Stimulated activated CD8-positive, alpha-beta memory T cell treated with anti-CD3 and anti-CD28 coated beads, Interleukin-15, amount 100 ng/mL, for 48 hours (primary cell): Measurements from ENCODE around the gene CNNM1.

ENCODE experiments used
- DNase-seq, 2 donors: peaks; one replicate each; pipeline ENCODE4 v3.0.0-alpha.2; 2020; ENCODE audit warnings: low read depth in 2 of 2

The CNNM1 gene

DNA sequence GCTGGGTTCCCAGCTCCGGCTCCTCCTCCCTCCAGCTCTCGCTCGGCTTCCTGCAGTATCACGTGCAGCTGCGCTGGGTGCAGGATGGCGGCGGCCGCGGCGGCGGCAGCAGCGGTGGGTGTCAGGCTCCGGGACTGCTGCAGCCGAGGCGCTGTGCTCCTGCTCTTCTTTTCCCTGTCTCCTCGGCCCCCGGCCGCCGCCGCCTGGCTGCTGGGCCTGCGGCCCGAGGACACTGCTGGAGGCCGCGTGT lies at the start of gene CNNM1:
TSS of gene CNNM1 (plus strand) at position 53 of the 250 bp plus-strand sequence. CDS start at position 85, 32 bp downstream.
- peak; percentile 15 to 21 for DNase-seq

GRCh38 chr10:99279626-99280111 lies 49.5 kb upstream of the CNNM1 start:
- DNase-seq = no peak

DNA sequence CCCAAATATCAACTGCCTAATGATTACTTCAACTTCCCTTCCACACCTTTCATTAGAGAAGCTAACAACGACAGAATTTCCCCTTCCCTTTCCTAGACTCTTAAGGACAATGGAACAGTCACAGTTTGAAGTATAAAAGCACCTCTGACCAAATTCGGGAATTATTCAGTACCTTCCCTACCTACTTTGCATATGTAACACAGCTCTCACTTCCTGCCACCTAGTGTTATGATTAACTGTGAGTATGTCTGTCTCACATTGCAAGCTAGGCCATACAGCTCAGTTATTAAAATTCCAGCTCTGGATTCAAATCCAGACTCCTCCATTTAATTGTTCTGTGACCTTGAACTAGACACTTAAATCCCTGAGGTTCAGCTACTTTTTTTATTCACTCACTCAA lies 48.7 kb upstream of the CNNM1 start:
- DNase-seq = no peak

GRCh38 chr10:99285881-99286280 lies 43.3 kb upstream of the CNNM1 start:
- no peak for DNase-seq

- DNase-seq = no peak
Measured at GRCh38 chr10:99290306-99290705, 38.9 kb upstream of the CNNM1 start.

DNA sequence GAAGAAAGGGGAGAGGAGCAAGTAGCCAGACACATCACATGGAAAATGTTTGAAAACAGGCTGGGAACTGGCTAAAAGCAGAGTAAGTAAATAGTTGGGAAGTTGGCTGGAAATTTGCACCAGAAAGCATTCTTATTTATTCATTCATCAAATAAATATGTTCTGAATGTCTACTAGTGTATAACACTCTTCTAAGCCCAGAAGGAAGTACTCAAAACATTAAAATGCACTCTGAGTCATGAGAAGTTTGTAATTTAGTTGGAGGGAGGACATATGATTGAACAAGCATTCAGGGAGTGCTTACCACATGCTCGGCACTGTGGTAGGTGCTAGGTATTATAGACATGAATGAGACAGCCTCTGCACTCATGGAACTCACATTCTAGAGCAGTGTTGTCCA lies 37.0 kb upstream of the CNNM1 start:
- DNase-seq = no peak

- DNase-seq = no peak
Measured at GRCh38 chr10:99296605-99297004, 32.6 kb upstream of the CNNM1 start.

GRCh38 chr10:99297033-99297432 lies 32.1 kb upstream of the CNNM1 start:
- DNase-seq = no peak

GRCh38 chr10:99303899-99304861 lies 25.0 kb upstream of the CNNM1 start:
- DNase-seq = no peak

- DNase-seq = no peak
Measured at GRCh38 chr10:99304862-99305229, 24.3 kb upstream of the CNNM1 start.

GRCh38 chr10:99312501-99312900 lies 16.7 kb upstream of the CNNM1 start:
- no peak for DNase-seq

GRCh38 chr10:99315853-99316252 lies 13.3 kb upstream of the CNNM1 start:
- DNase-seq = no peak

GRCh38 chr10:99316374-99316773 lies 12.8 kb upstream of the CNNM1 start:
- DNase-seq = no peak

DNA sequence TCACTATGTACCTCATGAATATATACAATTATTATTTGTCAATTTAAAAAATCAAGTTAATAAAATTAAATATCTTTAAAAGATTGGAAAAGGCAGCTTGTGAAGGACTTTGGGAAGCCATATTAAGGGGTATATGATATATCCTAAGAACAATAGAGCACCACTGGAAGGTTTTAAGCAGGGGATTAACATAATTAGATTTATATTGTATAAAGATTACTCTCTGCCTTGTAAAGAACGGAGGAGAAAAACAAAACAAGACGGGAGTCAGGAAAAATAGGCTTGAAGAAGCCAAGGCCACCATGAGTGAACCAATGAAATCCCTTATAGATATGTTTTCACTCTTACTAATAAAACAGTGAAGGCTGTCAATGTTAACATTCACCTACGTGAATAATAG lies 11.1 kb upstream of the CNNM1 start:
- no peak for DNase-seq

DNA sequence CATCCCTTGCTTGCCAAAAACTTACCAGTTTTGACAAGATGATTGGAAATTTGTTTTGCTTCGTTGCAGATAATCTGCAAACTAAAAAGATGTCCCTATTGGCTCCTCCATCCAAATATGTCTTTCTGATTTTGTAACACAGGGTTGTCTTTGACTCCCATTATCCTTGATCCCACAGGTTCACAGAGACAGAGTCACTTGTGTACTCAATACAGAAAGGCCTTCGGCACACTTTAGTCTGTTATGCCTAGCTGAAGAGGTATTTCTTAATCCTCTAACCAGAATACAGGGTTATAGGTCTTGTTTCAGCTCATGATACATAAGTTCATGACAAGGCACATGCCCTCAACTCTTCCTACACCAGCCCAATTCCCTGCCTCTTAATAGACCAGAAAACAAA lies 10.7 kb upstream of the CNNM1 start:
- DNase-seq = no peak

DNA sequence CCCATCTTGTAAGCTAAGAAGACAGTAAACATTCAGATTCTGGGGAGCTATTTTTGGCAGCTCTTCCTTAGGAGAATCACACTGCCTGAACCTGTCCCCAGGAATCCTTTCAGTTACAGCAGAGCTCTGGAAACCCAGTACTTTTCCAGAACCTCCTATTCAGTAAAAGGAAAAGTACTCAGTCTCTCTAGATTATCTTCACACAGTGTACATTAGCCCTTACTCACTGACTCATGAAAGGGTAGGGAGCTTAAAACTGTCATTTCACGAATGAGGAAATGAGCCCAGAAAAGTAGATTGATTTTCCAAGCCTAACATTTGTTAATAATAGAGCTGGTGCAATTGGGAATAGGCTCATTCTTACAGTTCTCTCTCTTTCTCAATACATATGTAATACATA lies 3.9 kb upstream of the CNNM1 start:
- DNase-seq = no peak

DNA sequence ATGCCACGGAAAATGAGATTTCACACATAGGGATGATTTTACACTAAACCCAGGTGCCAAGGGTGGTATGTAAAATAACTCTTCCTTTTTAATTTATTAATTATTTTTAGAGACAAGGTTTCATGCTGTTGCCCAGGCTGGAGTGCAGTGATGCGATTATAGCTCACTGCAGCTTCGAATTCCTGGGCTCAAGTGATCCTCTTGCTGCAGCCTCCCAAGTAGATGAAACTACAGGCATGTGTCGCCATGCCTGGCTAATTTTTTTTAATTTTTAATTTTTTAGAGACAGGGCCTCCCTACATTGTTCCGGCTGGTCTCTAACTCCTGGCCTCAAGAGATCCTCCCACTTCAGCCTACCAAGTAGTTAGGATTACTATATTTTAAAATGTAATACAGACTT lies 2.3 kb upstream of the CNNM1 start:
- DNase-seq = no peak

- no peak for DNase-seq
Measured at GRCh38 chr10:99328579-99329303, 415 bp upstream of the CNNM1 start.

GRCh38 chr10:99329554-99330346 lies 594 bp downstream of the CNNM1 start:
- no peak for DNase-seq

DNA sequence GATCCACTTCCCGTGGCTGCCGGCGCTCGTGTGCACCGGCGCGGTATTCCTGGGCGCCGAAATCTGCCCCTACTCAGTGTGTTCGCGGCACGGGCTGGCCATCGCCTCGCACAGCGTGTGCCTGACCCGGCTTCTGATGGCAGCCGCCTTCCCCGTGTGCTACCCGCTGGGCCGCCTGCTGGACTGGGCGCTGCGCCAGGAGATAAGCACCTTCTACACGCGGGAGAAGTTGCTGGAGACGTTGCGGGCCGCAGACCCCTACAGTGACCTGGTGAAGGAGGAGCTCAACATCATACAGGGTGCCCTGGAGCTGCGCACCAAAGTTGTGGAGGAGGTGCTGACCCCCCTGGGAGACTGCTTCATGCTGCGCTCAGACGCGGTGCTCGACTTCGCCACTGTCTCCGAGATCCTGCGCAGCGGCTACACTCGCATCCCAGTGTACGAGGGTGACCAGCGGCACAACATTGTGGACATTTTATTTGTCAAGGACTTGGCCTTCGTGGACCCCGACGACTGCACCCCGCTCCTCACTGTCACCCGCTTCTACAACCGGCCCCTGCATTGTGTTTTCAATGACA lies 1.3 kb downstream of the CNNM1 start:
- no peak for DNase-seq

- no peak for DNase-seq
Measured at GRCh38 chr10:99331207-99331803, 2.1 kb downstream of the CNNM1 start.
